CD4-positive, alpha-beta T cell treated with Interleukin-15 for 1 hour (primary cell): ENCODE measurements around the gene TMEM151B.

Experiments
- DNase-seq: peaks from one replicate; pipeline ENCODE4 v3.0.0-alpha.2; 2020

TMEM151B gene

GRCh38 chr6:44253307-44254101 is 16.7 kb upstream of the TMEM151B start:
- peak; percentile 55 for DNase-seq

GRCh38 chr6:44254191-44255104 is 15.8 kb upstream of the TMEM151B start:
- no peak for DNase-seq

- no peak for DNase-seq
These were observed 15.0 kb upstream of the TMEM151B start for GRCh38 chr6:44255105-44255808.

GRCh38 chr6:44255871-44256774 is 14.1 kb upstream of the TMEM151B start:
- no peak for DNase-seq

- DNase-seq = no peak
These were observed 13.6 kb upstream of the TMEM151B start for GRCh38 chr6:44256775-44257024.

- peak; percentile 81 for DNase-seq
These were observed 13.1 kb upstream of the TMEM151B start, which contains the start of gene SLC35B2 for GRCh38 chr6:44257025-44257752. Gene SLC35B2, minus strand, starts transcription at chr6:44257528. Its CDS starts 118 bp downstream, at chr6:44257410.

GRCh38 chr6:44257753-44258324 is 12.4 kb upstream of the TMEM151B start:
- no peak for DNase-seq

- DNase-seq = no peak
These were observed 11.9 kb upstream of the TMEM151B start for GRCh38 chr6:44258325-44258863.

GRCh38 chr6:44258921-44259320 is 11.3 kb upstream of the TMEM151B start:
- no peak for DNase-seq

GRCh38 chr6:44260011-44260410 is 10.2 kb upstream of the TMEM151B start:
- no peak for DNase-seq

- DNase-seq = no peak
These were observed 9.6 kb upstream of the TMEM151B start for GRCh38 chr6:44260451-44261297.

GRCh38 chr6:44261581-44261980 is 8.7 kb upstream of the TMEM151B start:
- no peak for DNase-seq

- DNase-seq = no peak
These were observed 7.5 kb upstream of the TMEM151B start for GRCh38 chr6:44262467-44263353.

- peak; percentile 78 for DNase-seq
These were observed 6.7 kb upstream of the TMEM151B start for GRCh38 chr6:44263354-44264100.

- peak; percentile 87 for DNase-seq
These were observed 5.9 kb upstream of the TMEM151B start for GRCh38 chr6:44264154-44265006.

- DNase-seq = peak; percentile 97
These were observed 5.1 kb upstream of the TMEM151B start, which contains the start of gene NFKBIE for GRCh38 chr6:44265007-44265721. Gene NFKBIE, minus strand, starts transcription at chr6:44265551. Its CDS starts 205 bp downstream, at chr6:44265346.
